GM21576 (cell line): ENCODE results near the gene KRTAP10-1.
"Not testable (repeated sequence)": the region's sequence is repeated elsewhere in the genome, so short reads cannot be mapped to it uniquely, and the experiment has no call there.

Source experiments
- ATAC-seq: cut with Tn5 transposase; IDR thresholded peaks from one replicate; pipeline ENCODE4 v1.9.1; 2021; ENCODE audit warnings: mild to moderate bottlenecking, moderate library complexity; ENCODE audit not compliant: unreplicated experiment

KRTAP10-1 gene

DNA sequence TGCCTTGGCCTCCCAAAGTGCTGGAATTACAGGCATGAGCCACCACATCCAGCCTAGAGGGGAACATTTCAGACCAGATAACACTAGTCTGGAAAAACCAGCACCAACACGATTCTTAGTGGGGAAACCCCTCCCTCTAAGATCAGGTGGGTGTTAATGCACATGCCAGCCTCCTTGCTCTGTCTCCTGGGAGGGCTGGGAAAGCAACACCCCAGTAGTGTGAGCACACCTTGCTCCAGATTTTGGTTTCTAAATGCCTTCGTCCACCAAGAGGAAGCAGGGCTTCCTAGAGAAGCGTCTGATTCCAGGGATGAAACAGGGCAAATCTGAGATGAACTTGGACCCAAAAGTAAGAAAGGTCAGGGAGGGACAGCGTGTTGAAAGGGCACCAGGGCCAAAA is 31.3 kb upstream of the KRTAP10-1 start:
- ATAC-seq: no peak

DNA sequence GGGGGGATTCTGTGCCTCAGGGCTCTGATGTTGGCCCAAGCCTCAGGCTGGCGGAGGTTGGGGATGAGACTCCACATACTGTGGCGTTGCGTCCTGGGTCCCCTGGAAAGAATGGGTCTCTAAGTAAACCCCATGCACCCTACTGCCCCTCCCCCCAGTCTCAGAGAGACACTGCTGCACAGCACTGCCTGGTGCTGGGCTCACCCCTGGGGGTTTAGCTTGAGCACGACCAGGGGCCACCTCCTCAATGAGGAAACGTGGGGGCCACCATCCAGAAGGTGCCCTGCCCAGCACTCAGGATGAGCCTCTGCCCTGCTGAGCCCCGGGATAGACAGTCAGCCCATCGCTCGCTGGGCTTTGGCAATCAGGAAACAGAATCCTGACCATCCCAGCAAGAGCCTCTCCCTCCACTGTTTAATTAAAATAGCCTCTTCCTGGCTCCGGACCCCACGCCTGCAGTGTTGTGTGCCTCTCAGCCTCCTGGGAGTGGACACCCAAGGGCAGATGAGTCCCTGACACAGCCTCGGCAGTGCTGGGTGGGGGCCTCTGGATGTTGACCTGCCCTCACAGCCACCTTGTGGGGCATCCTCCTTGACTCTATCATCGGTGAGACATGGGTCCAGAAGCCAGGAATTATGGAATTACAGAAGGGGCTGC is 30.0 kb upstream of the KRTAP10-1 start:
- ATAC-seq: no peak

- ATAC-seq: no peak
Observed at GRCh38 chr21:44568667-44569556, 28.9 kb upstream of the KRTAP10-1 start.

DNA sequence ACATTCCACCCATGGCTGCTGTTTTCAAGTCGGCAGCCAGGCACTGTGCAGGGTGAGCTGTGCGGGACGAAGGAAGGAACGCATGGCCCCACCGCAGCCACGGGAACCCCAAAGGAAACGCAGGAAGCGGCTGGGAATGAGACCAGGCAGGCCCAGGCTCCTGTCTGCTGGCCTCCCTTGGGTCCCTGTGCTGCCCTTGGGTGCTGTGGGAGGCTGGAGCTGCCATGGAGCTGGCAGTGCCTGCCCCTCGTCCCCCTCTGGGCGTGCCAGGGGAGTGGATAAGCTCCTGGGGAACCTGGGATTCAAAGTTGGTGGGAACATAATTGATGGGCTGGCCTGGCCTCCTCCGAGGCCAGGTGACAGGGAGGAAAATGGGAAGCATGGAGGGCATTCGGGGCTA is 28.3 kb upstream of the KRTAP10-1 start:
- ATAC-seq: no peak

GRCh38 chr21:44567481-44568171 is 27.6 kb upstream of the KRTAP10-1 start:
- ATAC-seq: no peak

GRCh38 chr21:44566403-44566802 is 26.4 kb upstream of the KRTAP10-1 start:
- ATAC-seq: no peak

- ATAC-seq: no peak
Observed at GRCh38 chr21:44564886-44565598, 25.0 kb upstream of the KRTAP10-1 start.

DNA sequence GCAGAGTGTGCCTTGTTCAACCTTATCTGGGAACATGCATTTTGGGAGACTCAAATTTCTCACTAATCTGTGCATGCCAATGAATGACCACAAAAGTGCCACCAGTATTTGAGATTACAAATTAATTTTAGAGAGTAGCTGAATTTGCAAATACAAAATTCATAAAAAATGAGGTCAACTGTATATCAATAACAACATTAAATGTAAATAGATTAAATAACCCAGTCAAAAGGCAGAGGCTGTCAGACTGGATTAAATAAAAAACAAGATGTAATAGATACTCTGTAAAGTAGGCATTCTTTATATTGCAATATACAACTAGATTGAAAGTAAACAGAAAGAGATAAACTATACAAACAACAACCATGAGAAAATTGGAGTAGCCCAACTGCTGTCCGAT is 24.1 kb upstream of the KRTAP10-1 start:
- ATAC-seq: no peak

GRCh38 chr21:44558695-44559094 is 18.7 kb upstream of the KRTAP10-1 start, which contains the start of gene KRTAP10-3:
Gene KRTAP10-3, minus strand, starts transcription at chr21:44558795. Its CDS starts 80 bp downstream, at chr21:44558715.
- no peak for ATAC-seq

DNA sequence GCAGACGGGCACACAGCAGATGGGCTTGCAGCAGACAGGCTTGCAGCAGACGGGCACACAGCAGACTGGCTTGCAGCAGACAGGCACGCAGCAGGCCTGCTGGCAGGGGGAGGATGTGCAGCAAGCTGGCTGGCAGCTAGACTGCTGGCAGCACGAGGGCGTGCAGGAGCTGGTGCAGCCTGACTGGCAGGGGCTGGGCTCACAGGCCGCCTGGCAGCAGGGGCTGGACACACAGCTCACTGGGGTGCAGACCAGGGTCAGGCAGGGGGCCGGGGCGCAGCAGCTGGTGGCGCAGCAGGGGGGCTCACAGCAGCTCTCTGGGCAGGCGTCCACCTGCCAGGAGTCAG is 18.3 kb upstream of the KRTAP10-1 start:
- not testable (repeated sequence) for ATAC-seq

- ATAC-seq: no peak
Observed at GRCh38 chr21:44557491-44558328, 17.7 kb upstream of the KRTAP10-1 start.

GRCh38 chr21:44556879-44557278 is 16.9 kb upstream of the KRTAP10-1 start:
- no peak for ATAC-seq

- no peak for ATAC-seq
Observed at GRCh38 chr21:44555200-44555875, 15.3 kb upstream of the KRTAP10-1 start.

GRCh38 chr21:44552681-44553080 is 12.7 kb upstream of the KRTAP10-1 start:
- ATAC-seq: no peak

DNA sequence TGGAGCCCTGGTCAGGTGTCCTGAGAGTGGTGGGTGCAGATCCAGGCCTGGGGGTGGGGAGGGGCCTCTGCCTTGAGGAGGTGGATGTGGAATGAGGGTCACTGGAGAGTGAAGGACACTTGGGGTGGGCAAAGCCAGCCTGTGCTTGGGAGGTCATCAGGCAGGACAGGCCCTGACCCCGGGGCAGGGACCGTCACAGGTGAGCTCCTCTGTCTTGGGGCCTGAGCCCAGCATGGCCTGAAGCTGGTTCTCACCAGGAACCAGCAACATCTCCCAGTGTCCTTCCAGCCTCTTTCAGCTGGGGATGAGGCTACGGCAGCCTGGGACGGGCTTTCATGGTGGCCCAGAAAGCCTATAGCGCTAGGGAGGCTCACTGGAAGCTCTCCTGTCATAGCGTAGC is 12.1 kb upstream of the KRTAP10-1 start:
- ATAC-seq: no peak

- ATAC-seq: no peak
Observed at GRCh38 chr21:44551340-44551961, 11.5 kb upstream of the KRTAP10-1 start, which contains the start of gene KRTAP10-2. Gene KRTAP10-2, minus strand, starts transcription at chr21:44551505. Its CDS starts 47 bp downstream, at chr21:44551458.

DNA sequence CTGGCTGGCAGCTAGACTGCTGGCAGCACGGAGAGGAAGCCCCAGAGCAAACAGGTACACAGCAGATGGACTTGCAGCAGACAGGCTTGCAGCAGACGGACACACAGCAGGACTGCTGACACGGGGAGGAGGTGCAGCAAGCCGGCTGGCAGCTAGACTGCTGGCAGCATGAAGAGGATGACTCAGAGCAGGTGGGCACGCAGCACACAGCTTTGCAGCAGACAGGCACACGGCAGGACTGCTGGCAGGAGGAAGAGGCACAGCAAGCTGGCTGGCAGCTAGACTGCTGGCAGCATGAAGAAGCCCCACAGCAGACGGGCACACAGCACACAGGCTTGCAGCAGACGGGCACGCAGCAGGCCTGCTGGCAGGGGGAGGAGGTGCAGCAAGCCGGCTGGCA is 10.8 kb upstream of the KRTAP10-1 start:
- ATAC-seq: no peak

- ATAC-seq: not testable (repeated sequence)
Observed at GRCh38 chr21:44550285-44550684, 10.3 kb upstream of the KRTAP10-1 start.
